ENCODE data around the gene EGFL7. TPM values are rescaled to one million over a fixed set of nuclear protein-coding genes. Genes with fewer than 3 reads are reported as not detected.

The EGFL7 gene
- total RNA-seq, 1 experiment from 2014 or later = 54.6 TPM

- TF ChIP-seq HMGXB4 (CRISPR knock-in tag; IDR thresholded peaks at IDR 0.05) = 0 out of 2 replicates have a peak, but pooled peaks have one; percentile 57
- TF ChIP-seq CREB1 (CRISPR knock-in tag; IDR thresholded peaks at IDR 0.05) = no peak
- TF ChIP-seq, protein P1, sequence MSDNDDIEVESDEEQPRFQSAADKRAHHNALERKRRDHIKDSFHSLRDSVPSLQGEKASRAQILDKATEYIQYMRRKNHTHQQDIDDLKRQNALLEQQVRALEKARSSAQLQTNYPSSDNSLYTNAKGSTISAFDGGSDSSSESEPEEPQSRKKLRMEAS (CRISPR knock-in tag; IDR thresholded peaks at IDR 0.05) = no peak
- no peak for TF ChIP-seq NR2C2 (CRISPR knock-in tag; IDR thresholded peaks at IDR 0.05)
- peak; percentile 74 for TF ChIP-seq SP1 (CRISPR knock-in tag; conservative IDR thresholded peaks at IDR 0.05)
- TF ChIP-seq ZNF138 (CRISPR knock-in tag; conservative IDR thresholded peaks at IDR 0.05) = no peak
- TF ChIP-seq MYBL2 (CRISPR knock-in tag; IDR thresholded peaks at IDR 0.05) = no peak
- TF ChIP-seq MXD4 (CRISPR knock-in tag; IDR thresholded peaks at IDR 0.05; ENCODE audit: borderline replicate concordance) = no peak
- TF ChIP-seq RORB (CRISPR knock-in tag; IDR thresholded peaks at IDR 0.05) = no peak
- TF ChIP-seq JAZF1 (CRISPR knock-in tag; IDR thresholded peaks at IDR 0.05) = no peak
- no peak for TF ChIP-seq ZNF423 (CRISPR knock-in tag; IDR thresholded peaks at IDR 0.05)
- no peak for TF ChIP-seq SMAD3 (CRISPR knock-in tag; IDR thresholded peaks at IDR 0.05; ENCODE audit: borderline replicate concordance)
- peak; percentile 27; the same call in 1 of the 2 replicates for TF ChIP-seq RELA (CRISPR knock-in tag; IDR thresholded peaks at IDR 0.05; ENCODE audit: borderline replicate concordance)
- TF ChIP-seq ZNF396 (CRISPR knock-in tag; IDR thresholded peaks at IDR 0.05; ENCODE audit: borderline replicate concordance) = no peak
- 0 out of 2 replicates have a peak, but pooled peaks have one; percentile 61 for TF ChIP-seq ETV6 (CRISPR knock-in tag; IDR thresholded peaks at IDR 0.05)
- TF ChIP-seq ZNF512 (CRISPR knock-in tag; IDR thresholded peaks at IDR 0.05; ENCODE audit: borderline replicate concordance) = no peak
- TF ChIP-seq, protein P2, sequence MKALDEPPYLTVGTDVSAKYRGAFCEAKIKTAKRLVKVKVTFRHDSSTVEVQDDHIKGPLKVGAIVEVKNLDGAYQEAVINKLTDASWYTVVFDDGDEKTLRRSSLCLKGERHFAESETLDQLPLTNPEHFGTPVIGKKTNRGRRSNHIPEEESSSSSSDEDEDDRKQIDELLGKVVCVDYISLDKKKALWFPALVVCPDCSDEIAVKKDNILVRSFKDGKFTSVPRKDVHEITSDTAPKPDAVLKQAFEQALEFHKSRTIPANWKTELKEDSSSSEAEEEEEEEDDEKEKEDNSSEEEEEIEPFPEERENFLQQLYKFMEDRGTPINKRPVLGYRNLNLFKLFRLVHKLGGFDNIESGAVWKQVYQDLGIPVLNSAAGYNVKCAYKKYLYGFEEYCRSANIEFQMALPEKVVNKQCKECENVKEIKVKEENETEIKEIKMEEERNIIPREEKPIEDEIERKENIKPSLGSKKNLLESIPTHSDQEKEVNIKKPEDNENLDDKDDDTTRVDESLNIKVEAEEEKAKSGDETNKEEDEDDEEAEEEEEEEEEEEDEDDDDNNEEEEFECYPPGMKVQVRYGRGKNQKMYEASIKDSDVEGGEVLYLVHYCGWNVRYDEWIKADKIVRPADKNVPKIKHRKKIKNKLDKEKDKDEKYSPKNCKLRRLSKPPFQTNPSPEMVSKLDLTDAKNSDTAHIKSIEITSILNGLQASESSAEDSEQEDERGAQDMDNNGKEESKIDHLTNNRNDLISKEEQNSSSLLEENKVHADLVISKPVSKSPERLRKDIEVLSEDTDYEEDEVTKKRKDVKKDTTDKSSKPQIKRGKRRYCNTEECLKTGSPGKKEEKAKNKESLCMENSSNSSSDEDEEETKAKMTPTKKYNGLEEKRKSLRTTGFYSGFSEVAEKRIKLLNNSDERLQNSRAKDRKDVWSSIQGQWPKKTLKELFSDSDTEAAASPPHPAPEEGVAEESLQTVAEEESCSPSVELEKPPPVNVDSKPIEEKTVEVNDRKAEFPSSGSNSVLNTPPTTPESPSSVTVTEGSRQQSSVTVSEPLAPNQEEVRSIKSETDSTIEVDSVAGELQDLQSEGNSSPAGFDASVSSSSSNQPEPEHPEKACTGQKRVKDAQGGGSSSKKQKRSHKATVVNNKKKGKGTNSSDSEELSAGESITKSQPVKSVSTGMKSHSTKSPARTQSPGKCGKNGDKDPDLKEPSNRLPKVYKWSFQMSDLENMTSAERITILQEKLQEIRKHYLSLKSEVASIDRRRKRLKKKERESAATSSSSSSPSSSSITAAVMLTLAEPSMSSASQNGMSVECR (CRISPR knock-in tag; IDR thresholded peaks at IDR 0.05; ENCODE audit: borderline replicate concordance) = no peak
- no peak for TF ChIP-seq NR3C1 (CRISPR knock-in tag; conservative IDR thresholded peaks at IDR 0.05; ENCODE audit: low read depth)
- no peak for TF ChIP-seq CTCF (IDR thresholded peaks at IDR 0.05)
- no peak for TF ChIP-seq TEAD4 (CRISPR knock-in tag; IDR thresholded peaks at IDR 0.05)
- no peak for TF ChIP-seq ESRRA (CRISPR knock-in tag; IDR thresholded peaks at IDR 0.05; ENCODE audit: borderline replicate concordance)
- no peak for TF ChIP-seq ZNF532 (CRISPR knock-in tag; IDR thresholded peaks at IDR 0.05; ENCODE audit: borderline replicate concordance)
- TF ChIP-seq, protein P3, sequence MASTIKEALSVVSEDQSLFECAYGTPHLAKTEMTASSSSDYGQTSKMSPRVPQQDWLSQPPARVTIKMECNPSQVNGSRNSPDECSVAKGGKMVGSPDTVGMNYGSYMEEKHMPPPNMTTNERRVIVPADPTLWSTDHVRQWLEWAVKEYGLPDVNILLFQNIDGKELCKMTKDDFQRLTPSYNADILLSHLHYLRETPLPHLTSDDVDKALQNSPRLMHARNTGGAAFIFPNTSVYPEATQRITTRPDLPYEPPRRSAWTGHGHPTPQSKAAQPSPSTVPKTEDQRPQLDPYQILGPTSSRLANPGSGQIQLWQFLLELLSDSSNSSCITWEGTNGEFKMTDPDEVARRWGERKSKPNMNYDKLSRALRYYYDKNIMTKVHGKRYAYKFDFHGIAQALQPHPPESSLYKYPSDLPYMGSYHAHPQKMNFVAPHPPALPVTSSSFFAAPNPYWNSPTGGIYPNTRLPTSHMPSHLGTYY (CRISPR knock-in tag; IDR thresholded peaks at IDR 0.05) = no peak
Measured at GRCh38 chr9:136711751-136712689, 49.3 kb downstream of the EGFL7 start, which contains the start of gene DIPK1B (continued).
